PFSK-1 (cell line): ENCODE data around the gene PFN1.

Experiments used
- TAF1 ChIP-seq: IDR thresholded peaks from 2 replicates; pipeline ENCODE4 v1.6.1; 2012; ENCODE audit warnings: low read length, control low read depth, borderline replicate concordance; ENCODE audit not compliant: insufficient read depth
- TF ChIP-seq, protein P1 (sequence below), 2 experiments: IDR thresholded peaks; 2 replicates each; pipeline versions ENCODE4 v1.6.1 to v1.8.0; 2011 to 2012; ENCODE audit warnings: low read depth in 2 of 2, low read length in 2 of 2, control low read depth in 1 of 2, inconsistent platforms in 1 of 2, mild to moderate bottlenecking in 1 of 2, moderate library complexity in 1 of 2; ENCODE audit not compliant: insufficient read depth in 1 of 2

DNA sequence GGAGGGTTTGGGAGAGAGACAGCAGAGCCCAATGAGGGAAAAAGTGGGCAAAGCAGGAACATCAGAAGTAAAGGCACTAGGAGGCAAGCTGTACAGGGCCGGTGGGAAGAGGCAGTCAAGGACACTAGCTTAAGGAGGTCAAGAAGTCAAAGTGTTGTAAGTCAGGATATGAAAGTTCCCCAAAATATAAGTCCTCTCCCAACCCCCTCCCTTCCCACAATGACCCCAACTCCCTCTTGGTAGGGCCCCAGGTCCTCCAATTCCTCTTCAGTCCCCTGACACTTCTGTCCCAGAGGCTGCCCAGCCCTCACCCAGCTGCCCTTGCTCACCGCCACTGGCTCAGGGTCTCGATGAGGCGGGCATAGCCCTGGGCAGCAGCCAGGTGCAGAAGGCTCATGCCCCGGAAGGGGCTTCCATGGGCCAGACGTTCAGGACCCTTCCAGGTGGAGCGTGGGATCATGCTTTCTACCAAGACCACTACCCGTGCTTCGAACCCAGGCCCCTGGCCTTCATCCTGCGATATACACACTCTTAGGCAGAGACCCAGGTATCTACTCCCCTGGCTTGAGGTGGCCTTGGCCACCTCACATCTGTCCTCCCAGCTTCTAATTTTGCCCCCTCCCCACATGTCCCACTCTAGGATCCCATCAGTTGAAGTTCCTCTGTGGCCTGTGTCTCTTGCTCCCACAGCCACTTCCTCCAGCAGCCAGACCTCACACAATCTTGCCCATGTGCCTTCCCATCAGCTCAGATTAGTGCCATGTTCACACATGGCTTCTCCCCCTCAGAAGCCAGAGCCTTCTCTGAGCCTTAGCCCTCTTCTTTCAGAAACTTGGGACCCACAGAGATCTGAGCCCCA, 25.2 kb upstream of the PFN1 start:
- TF ChIP-seq, protein P1, sequence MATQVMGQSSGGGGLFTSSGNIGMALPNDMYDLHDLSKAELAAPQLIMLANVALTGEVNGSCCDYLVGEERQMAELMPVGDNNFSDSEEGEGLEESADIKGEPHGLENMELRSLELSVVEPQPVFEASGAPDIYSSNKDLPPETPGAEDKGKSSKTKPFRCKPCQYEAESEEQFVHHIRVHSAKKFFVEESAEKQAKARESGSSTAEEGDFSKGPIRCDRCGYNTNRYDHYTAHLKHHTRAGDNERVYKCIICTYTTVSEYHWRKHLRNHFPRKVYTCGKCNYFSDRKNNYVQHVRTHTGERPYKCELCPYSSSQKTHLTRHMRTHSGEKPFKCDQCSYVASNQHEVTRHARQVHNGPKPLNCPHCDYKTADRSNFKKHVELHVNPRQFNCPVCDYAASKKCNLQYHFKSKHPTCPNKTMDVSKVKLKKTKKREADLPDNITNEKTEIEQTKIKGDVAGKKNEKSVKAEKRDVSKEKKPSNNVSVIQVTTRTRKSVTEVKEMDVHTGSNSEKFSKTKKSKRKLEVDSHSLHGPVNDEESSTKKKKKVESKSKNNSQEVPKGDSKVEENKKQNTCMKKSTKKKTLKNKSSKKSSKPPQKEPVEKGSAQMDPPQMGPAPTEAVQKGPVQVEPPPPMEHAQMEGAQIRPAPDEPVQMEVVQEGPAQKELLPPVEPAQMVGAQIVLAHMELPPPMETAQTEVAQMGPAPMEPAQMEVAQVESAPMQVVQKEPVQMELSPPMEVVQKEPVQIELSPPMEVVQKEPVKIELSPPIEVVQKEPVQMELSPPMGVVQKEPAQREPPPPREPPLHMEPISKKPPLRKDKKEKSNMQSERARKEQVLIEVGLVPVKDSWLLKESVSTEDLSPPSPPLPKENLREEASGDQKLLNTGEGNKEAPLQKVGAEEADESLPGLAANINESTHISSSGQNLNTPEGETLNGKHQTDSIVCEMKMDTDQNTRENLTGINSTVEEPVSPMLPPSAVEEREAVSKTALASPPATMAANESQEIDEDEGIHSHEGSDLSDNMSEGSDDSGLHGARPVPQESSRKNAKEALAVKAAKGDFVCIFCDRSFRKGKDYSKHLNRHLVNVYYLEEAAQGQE (IDR thresholded peaks at IDR 0.05; ENCODE audit: insufficient read depth in 1 of 2, low read depth in 2 of 2, low read length in 2 of 2): no peak
- TF ChIP-seq TAF1: no peak
